ENCODE measurements around the gene CXCL17.

GRCh38 chr19:42394751-42395150 lies 48.0 kb downstream of the CXCL17 start:
- TF ChIP-seq, protein P1, sequence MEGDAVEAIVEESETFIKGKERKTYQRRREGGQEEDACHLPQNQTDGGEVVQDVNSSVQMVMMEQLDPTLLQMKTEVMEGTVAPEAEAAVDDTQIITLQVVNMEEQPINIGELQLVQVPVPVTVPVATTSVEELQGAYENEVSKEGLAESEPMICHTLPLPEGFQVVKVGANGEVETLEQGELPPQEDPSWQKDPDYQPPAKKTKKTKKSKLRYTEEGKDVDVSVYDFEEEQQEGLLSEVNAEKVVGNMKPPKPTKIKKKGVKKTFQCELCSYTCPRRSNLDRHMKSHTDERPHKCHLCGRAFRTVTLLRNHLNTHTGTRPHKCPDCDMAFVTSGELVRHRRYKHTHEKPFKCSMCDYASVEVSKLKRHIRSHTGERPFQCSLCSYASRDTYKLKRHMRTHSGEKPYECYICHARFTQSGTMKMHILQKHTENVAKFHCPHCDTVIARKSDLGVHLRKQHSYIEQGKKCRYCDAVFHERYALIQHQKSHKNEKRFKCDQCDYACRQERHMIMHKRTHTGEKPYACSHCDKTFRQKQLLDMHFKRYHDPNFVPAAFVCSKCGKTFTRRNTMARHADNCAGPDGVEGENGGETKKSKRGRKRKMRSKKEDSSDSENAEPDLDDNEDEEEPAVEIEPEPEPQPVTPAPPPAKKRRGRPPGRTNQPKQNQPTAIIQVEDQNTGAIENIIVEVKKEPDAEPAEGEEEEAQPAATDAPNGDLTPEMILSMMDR (IDR thresholded peaks at IDR 0.05) = no peak
- TF ChIP-seq POLR2A (IDR thresholded peaks at IDR 0.05) = no peak

Data from prostate gland (tissue), 2 donors.